ENCODE data around the gene PLK5.

Gene PLK5

GRCh38 chr19:1576242-1577089, 52.6 kb downstream of the PLK5 start:
- DNase-seq (ENCODE audit: low read depth in 2 of 3, low spot score in 2 of 3), result no peak

GRCh38 chr19:1577090-1577928, 53.4 kb downstream of the PLK5 start:
- DNase-seq (ENCODE audit: low read depth in 2 of 3, low spot score in 2 of 3), result no peak

- no peak for DNase-seq (ENCODE audit: low read depth in 2 of 3, low spot score in 2 of 3)
These were observed 54.2 kb downstream of the PLK5 start for GRCh38 chr19:1577929-1578618.

- no peak for DNase-seq (ENCODE audit: low read depth in 2 of 3, low spot score in 2 of 3)
These were observed 55.3 kb downstream of the PLK5 start for GRCh38 chr19:1579222-1579621.

GRCh38 chr19:1580382-1580781, 56.5 kb downstream of the PLK5 start:
- DNase-seq (ENCODE audit: low read depth in 2 of 3, low spot score in 2 of 3), result no peak

GRCh38 chr19:1580957-1581356, 57.1 kb downstream of the PLK5 start:
- no peak for DNase-seq (ENCODE audit: low read depth in 2 of 3, low spot score in 2 of 3)

GRCh38 chr19:1582201-1582600, 58.3 kb downstream of the PLK5 start:
- no peak for DNase-seq (ENCODE audit: low read depth in 2 of 3, low spot score in 2 of 3)

GRCh38 chr19:1584500-1585242, 60.8 kb downstream of the PLK5 start:
- DNase-seq (ENCODE audit: low read depth in 2 of 3, low spot score in 2 of 3), result no peak

- no peak for DNase-seq (ENCODE audit: low read depth in 2 of 3, low spot score in 2 of 3)
These were observed 61.3 kb downstream of the PLK5 start for GRCh38 chr19:1585243-1585580.

All from activated CD8-positive, alpha-beta memory T cell treated with anti-CD3 and anti-CD28 coated beads for 48 hours (primary cell).